Vagina (tissue), 2 donors: ENCODE results near the gene SREBF2.

Source experiments
- POLR2AphosphoS5 ChIP-seq, 2 donors: sonication (generic); formaldehyde crosslinking; IDR thresholded peaks; one replicate each; pipeline ENCODE4 v1.9.0; 2017; ENCODE audit warnings: antibody characterized with exemption in 2 of 2, mild to moderate bottlenecking in 2 of 2, low read depth in 1 of 2; ENCODE audit not compliant: insufficient read depth in 1 of 2
- TF ChIP-seq, protein P1 (sequence below), 3 experiments: fragments of 450-650 bp in 2 of 3; fragments of 200-600 bp in 1 of 3; sonication (generic) in 1 of 3; IDR thresholded peaks; one replicate each; pipeline ENCODE4 v1.5.1; 2017 to 2019; ENCODE audit warnings: antibody characterized with exemption in 3 of 3, mild to moderate bottlenecking in 2 of 3, moderate library complexity in 2 of 3

DNA sequence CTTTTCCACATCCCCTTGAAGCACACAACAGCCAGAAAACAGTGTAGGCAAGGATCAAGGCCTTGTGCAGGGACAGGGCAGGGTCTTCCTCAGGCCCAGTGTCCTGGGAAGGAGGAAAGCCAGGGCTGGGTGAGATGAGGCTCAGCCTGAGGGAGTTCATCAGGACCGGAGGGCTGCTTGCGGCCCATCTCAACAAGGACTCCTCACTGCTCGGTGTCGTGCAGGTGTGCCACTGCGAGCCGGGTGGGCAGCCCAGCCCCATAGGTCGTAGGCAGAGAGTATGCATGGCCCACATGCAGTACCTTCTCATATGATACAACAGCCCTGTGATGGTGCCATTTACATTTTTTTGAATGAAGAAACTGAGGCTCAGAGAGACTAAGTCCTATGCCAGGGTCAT is 69.1 kb downstream of the SREBF2 start:
- TF ChIP-seq, protein P1, sequence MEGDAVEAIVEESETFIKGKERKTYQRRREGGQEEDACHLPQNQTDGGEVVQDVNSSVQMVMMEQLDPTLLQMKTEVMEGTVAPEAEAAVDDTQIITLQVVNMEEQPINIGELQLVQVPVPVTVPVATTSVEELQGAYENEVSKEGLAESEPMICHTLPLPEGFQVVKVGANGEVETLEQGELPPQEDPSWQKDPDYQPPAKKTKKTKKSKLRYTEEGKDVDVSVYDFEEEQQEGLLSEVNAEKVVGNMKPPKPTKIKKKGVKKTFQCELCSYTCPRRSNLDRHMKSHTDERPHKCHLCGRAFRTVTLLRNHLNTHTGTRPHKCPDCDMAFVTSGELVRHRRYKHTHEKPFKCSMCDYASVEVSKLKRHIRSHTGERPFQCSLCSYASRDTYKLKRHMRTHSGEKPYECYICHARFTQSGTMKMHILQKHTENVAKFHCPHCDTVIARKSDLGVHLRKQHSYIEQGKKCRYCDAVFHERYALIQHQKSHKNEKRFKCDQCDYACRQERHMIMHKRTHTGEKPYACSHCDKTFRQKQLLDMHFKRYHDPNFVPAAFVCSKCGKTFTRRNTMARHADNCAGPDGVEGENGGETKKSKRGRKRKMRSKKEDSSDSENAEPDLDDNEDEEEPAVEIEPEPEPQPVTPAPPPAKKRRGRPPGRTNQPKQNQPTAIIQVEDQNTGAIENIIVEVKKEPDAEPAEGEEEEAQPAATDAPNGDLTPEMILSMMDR (IDR thresholded peaks at IDR 0.05), result no peak
- no peak for TF ChIP-seq POLR2AphosphoS5 (IDR thresholded peaks at IDR 0.05; ENCODE audit: insufficient read depth in 1 of 2, low read depth in 1 of 2)
